MM.1S (cell line): Measurements from ENCODE around the gene PMF1.

Source experiments
- DNase-seq: peaks from one replicate; pipeline ENCODE4 v3.0.0-alpha.2; 2015
- H2AFZ ChIP-seq: fragments of 300-600 bp; sonication (generic); 2 replicates; pipeline ENCODE4 v1.6.0; 2016; ENCODE audit warnings: antibody characterized with exemption, low read length
- H3F3A ChIP-seq: fragments of 300-600 bp; sonication (generic); 2 replicates; pipeline ENCODE4 v1.6.1; 2016; ENCODE audit warnings: mild to moderate bottlenecking, antibody characterized with exemption, low read length, moderate library complexity, mixed read lengths; ENCODE audit not compliant: insufficient read depth
- H3K27ac ChIP-seq: fragments of 300-600 bp; sonication (generic); 2 replicates; pipeline ENCODE4 v1.5.1; 2016; ENCODE audit warnings: mild to moderate bottlenecking, low read length
- H3K27me3 ChIP-seq: fragments of 300-600 bp; sonication (generic); replicated peaks from 2 replicates; pipeline ENCODE4 v1.6.0; 2016; ENCODE audit warnings: low read length; ENCODE audit not compliant: insufficient read depth
- H3K36me3 ChIP-seq: fragments of 300-600 bp; sonication (generic); replicated peaks from 2 replicates; pipeline ENCODE4 v1.6.1; 2016; ENCODE audit warnings: mild to moderate bottlenecking, low read length, mixed read lengths; ENCODE audit not compliant: insufficient read depth
- H3K4me1 ChIP-seq: fragments of 300-600 bp; sonication (generic); 2 replicates; pipeline ENCODE4 v1.6.1; 2016; ENCODE audit warnings: low read length, mixed read lengths
- H3K4me2 ChIP-seq: fragments of 300-600 bp; sonication (generic); 2 replicates; pipeline ENCODE4 v1.6.0; 2016; ENCODE audit warnings: low read depth, low read length
- H3K4me3 ChIP-seq: fragments of 300-600 bp; sonication (generic); 2 replicates; pipeline ENCODE4 v1.5.1; 2016; ENCODE audit warnings: low read length, mixed read lengths
- H3K79me2 ChIP-seq: fragments of 300-600 bp; sonication (generic); 2 replicates; pipeline ENCODE4 v1.6.1; 2016; ENCODE audit warnings: mixed run types, low read length, mixed read lengths
- H3K9ac ChIP-seq: fragments of 300-600 bp; sonication (generic); 2 replicates; pipeline ENCODE4 v1.6.1; 2016; ENCODE audit warnings: low read length, mixed read lengths
- H3K9me2 ChIP-seq: fragments of 300-600 bp; sonication (generic); replicated peaks from 2 replicates; pipeline ENCODE4 v1.6.1; 2016; ENCODE audit warnings: mild to moderate bottlenecking, low read length, mixed read lengths; ENCODE audit not compliant: insufficient read depth
- H3K9me3 ChIP-seq: fragments of 300-600 bp; sonication (generic); replicated peaks from 2 replicates; pipeline ENCODE4 v1.6.1; 2016; ENCODE audit warnings: mild to moderate bottlenecking, low read length, mixed read lengths; ENCODE audit not compliant: insufficient read depth
- H4K20me1 ChIP-seq: fragments of 300-600 bp; sonication (generic); 2 replicates; pipeline ENCODE4 v1.6.1; 2016; ENCODE audit warnings: mild to moderate bottlenecking, low read length, moderate library complexity, mixed read lengths; ENCODE audit not compliant: insufficient read depth
- EZH2 ChIP-seq: fragments of 300-600 bp; sonication (generic); optimal IDR thresholded peaks from 2 replicates; pipeline ENCODE3; 2017; ENCODE audit warnings: low read depth, mild to moderate bottlenecking, antibody characterized with exemption, low read length, mixed read lengths
- EZH2phosphoT487 ChIP-seq: fragments of 300-600 bp; sonication (generic); IDR thresholded peaks from 2 replicates; pipeline ENCODE4 v1.6.1; 2018; ENCODE audit warnings: antibody characterized with exemption, low read length
- TF ChIP-seq, protein P1 (sequence below): fragments of 300-600 bp; sonication (generic); IDR thresholded peaks from 2 replicates; pipeline ENCODE4 v1.5.1; 2016; ENCODE audit warnings: antibody characterized with exemption, low read length, mixed read lengths

The PMF1 gene

DNA sequence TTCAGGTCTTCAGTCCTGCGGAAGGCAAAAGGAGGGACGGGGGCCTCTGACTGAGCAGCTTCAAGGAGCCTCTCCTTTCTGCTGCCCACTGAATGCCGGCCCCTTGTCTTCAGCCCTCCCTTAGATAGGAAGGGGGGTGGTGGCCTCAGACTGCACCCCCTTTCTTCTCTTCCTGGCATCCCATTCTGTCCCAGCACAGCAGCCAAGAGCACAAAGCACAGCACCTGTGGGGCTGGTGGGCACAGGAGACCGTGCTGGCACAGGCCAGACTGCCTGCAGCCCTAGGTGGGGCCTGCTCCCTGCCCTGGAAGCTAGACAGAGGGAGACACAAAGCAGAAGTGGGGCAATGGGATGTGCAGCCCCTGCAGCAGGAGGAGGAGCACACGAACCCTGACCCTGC, 36.8 kb downstream of the PMF1 start:
- Histone ChIP-seq H4K20me1 (no peaks in the 10 kb centered on the region), H3K4me1 (peaks cover 7% of the 10 kb centered on the region; the same call in 1 of the 2 replicates), H2AFZ (no peak overlapping the region), H3K36me3 (peaks cover 25% of the 10 kb centered on the region), H3F3A (peaks cover 20% of the 10 kb centered on the region), H3K27ac (no peak overlapping the region), H3K4me2 (no peak overlapping the region), H3K79me2 (no peaks in the 10 kb centered on the region), H3K4me3 (no peak overlapping the region), H3K27me3 (no peaks in the 10 kb centered on the region), H3K9me2 (no peaks in the 10 kb centered on the region), H3K9me3 (no peaks in the 10 kb centered on the region), H3K9ac (no peak overlapping the region)
- no peak for DNase-seq
- no peak for TF ChIP-seq EZH2phosphoT487
- TF ChIP-seq, protein P1, sequence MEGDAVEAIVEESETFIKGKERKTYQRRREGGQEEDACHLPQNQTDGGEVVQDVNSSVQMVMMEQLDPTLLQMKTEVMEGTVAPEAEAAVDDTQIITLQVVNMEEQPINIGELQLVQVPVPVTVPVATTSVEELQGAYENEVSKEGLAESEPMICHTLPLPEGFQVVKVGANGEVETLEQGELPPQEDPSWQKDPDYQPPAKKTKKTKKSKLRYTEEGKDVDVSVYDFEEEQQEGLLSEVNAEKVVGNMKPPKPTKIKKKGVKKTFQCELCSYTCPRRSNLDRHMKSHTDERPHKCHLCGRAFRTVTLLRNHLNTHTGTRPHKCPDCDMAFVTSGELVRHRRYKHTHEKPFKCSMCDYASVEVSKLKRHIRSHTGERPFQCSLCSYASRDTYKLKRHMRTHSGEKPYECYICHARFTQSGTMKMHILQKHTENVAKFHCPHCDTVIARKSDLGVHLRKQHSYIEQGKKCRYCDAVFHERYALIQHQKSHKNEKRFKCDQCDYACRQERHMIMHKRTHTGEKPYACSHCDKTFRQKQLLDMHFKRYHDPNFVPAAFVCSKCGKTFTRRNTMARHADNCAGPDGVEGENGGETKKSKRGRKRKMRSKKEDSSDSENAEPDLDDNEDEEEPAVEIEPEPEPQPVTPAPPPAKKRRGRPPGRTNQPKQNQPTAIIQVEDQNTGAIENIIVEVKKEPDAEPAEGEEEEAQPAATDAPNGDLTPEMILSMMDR: no peak
- no peak for TF ChIP-seq EZH2

- TF ChIP-seq EZH2 (no peak), EZH2phosphoT487 (no peak)
- TF ChIP-seq, protein P1: no peak
- H3K27ac ChIP-seq: no peak overlapping the region
- no peak for DNase-seq
Observed at GRCh38 chr1:156251527-156251926, 38.7 kb downstream of the PMF1 start.

GRCh38 chr1:156253634-156254033, 40.8 kb downstream of the PMF1 start:
- Histone ChIP-seq H4K20me1 (no peaks in the 10 kb centered on the region), H3K36me3 (peaks cover 29% of the 10 kb centered on the region)
- TF ChIP-seq, protein P1: no peak
- TF ChIP-seq EZH2phosphoT487: no peak
- TF ChIP-seq EZH2: no peak

More at GRCh38 chr1:156251527-156251926, 38.7 kb downstream of the PMF1 start:
- no peak overlapping the region for H2AFZ ChIP-seq
- H3K9me3 ChIP-seq: no peaks in the 10 kb centered on the region
- peaks cover 16% of the 10 kb centered on the region for H3F3A ChIP-seq
- no peaks in the 10 kb centered on the region for H3K27me3 ChIP-seq
- no peaks in the 10 kb centered on the region for H3K79me2 ChIP-seq
- H3K9ac ChIP-seq: no peak overlapping the region
- H3K4me3 ChIP-seq: no peak overlapping the region
- H3K4me1 ChIP-seq: no peaks in the 10 kb centered on the region
- no peaks in the 10 kb centered on the region for H4K20me1 ChIP-seq
- H3K9me2 ChIP-seq: no peaks in the 10 kb centered on the region
- H3K4me2 ChIP-seq: no peak overlapping the region
- peaks cover 25% of the 10 kb centered on the region for H3K36me3 ChIP-seq

More at GRCh38 chr1:156253634-156254033, 40.8 kb downstream of the PMF1 start:
- DNase-seq: no peak
- Histone ChIP-seq H3K4me3 (no peak overlapping the region), H3F3A (peaks cover 6% of the 10 kb centered on the region; the same call in 1 of the 2 replicates), H2AFZ (no peak overlapping the region), H3K4me2 (no peak overlapping the region), H3K27me3 (no peaks in the 10 kb centered on the region), H3K9me2 (no peaks in the 10 kb centered on the region), H3K9ac (no peak overlapping the region), H3K4me1 (no peaks in the 10 kb centered on the region), H3K27ac (no peak overlapping the region), H3K9me3 (no peaks in the 10 kb centered on the region), H3K79me2 (no peaks in the 10 kb centered on the region)
